HL-60 (cell line): ENCODE data around the gene FASTKD2.

Source experiments
- CTCF ChIP-seq: IDR thresholded peaks from one replicate; pipeline ENCODE4 v1.5.1; 2011; ENCODE audit warnings: low read length, control low read depth, inconsistent platforms; ENCODE audit not compliant: insufficient read depth
- GABPA ChIP-seq: IDR thresholded peaks from 2 replicates; pipeline ENCODE4 v1.6.1; 2012; ENCODE audit warnings: low read depth
- POLR2AphosphoS5 ChIP-seq: IDR thresholded peaks from 2 replicates; pipeline ENCODE4 v1.6.1; 2012; ENCODE audit warnings: low read depth
- SPI1 ChIP-seq: IDR thresholded peaks from 2 replicates; pipeline ENCODE4 v1.6.1; 2012; ENCODE audit warnings: low read depth, mild to moderate bottlenecking, borderline replicate concordance
- TF ChIP-seq, protein P1 (sequence below): IDR thresholded peaks from 2 replicates; pipeline ENCODE4 v1.6.1; 2012; ENCODE audit warnings: low read depth; ENCODE audit not compliant: insufficient replicate concordance

GRCh38 chr2:206733341-206733740 lies 32.1 kb upstream of the FASTKD2 start:
- no peak for TF ChIP-seq POLR2AphosphoS5
- TF ChIP-seq CTCF: no peak
- TF ChIP-seq GABPA: no peak
- TF ChIP-seq, protein P1, sequence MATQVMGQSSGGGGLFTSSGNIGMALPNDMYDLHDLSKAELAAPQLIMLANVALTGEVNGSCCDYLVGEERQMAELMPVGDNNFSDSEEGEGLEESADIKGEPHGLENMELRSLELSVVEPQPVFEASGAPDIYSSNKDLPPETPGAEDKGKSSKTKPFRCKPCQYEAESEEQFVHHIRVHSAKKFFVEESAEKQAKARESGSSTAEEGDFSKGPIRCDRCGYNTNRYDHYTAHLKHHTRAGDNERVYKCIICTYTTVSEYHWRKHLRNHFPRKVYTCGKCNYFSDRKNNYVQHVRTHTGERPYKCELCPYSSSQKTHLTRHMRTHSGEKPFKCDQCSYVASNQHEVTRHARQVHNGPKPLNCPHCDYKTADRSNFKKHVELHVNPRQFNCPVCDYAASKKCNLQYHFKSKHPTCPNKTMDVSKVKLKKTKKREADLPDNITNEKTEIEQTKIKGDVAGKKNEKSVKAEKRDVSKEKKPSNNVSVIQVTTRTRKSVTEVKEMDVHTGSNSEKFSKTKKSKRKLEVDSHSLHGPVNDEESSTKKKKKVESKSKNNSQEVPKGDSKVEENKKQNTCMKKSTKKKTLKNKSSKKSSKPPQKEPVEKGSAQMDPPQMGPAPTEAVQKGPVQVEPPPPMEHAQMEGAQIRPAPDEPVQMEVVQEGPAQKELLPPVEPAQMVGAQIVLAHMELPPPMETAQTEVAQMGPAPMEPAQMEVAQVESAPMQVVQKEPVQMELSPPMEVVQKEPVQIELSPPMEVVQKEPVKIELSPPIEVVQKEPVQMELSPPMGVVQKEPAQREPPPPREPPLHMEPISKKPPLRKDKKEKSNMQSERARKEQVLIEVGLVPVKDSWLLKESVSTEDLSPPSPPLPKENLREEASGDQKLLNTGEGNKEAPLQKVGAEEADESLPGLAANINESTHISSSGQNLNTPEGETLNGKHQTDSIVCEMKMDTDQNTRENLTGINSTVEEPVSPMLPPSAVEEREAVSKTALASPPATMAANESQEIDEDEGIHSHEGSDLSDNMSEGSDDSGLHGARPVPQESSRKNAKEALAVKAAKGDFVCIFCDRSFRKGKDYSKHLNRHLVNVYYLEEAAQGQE: no peak
- no peak for TF ChIP-seq SPI1
